ENCODE data around the gene FRMPD4. TPM values are rescaled to one million over a fixed set of nuclear protein-coding genes. Genes with fewer than 3 reads are reported as not detected.

The FRMPD4 gene
- total RNA-seq, 1 donor from 2014 or later: 0.83 TPM

DNA sequence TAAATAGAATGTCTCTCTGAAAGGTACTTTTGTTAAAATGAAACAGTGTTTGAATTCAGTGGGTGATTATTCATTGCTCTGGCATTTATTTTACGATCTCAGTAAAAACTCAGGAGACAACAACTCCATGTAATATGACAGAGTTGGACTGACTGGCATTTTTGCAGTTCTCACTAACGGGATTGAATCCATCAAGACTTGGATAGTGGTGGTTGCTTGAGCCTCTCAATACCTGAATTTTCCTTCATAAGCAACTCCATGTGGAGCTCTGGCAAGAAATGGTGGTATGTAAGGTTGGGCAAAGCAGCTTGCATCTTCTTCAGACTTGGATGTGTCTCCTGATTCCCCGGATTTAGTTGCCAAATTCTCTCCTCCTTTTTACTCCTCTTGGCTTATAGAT, 72.7 kb downstream of the FRMPD4 start:
- no peak for DNase-seq (ENCODE audit: low spot score)

- DNase-seq (ENCODE audit: low spot score): no peak
Measured at GRCh38 chrX:12223650-12224049, 85.4 kb downstream of the FRMPD4 start.

GRCh38 chrX:12225107-12225506, 86.8 kb downstream of the FRMPD4 start:
- DNase-seq (ENCODE audit: low spot score): no peak

DNA sequence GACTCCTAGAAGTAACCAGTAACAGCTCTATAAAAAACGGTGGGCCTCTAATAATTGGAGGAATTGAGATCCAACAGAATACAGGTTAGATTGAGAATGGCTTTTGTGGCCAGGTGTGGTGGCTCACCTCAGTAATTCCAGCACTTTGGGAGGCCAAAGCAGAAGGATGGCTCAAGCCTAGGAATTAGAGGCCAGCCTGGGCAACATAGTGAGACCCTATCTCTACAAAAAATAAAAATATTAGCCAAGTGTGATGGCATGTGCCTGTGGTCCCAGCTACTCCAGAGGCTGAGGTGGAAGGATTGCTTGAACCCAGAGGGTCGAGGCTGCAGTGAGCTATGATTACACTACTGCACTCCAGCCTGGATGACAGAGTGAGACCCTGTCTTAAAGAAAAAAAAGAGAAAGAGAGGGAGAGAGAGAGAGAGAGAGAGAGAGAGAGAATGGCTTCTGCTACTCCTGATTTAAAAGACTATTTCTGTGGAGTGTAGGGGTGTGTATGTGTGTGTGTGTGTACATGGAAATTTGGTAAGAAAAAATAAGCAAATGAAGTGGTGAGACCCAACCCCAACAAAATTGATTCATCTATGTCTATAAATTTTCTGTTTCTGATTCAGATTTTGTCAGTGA, 89.3 kb downstream of the FRMPD4 start:
- no peak for DNase-seq (ENCODE audit: low spot score)

GRCh38 chrX:12228862-12229261, 90.6 kb downstream of the FRMPD4 start:
- DNase-seq (ENCODE audit: low spot score): no peak

DNA sequence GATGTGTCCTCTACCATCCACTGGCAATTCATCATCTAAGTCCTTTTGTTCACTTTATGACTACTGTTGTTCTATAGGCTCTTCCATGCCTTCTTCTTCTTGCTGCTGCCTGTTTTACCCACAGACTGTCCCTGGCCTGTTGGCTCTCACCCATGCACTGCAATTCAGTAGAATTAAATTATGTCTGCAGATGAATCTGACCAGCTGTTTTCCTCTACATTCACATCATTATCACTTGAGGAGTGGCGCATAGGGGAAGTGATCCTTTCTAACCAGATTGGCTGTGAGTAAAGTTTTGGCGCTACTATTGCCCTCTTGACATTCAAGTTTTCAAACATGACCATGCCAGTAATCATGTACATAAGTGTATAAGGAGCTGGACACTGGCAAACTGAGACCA, 91.7 kb downstream of the FRMPD4 start:
- DNase-seq (ENCODE audit: low spot score): no peak

- no peak for DNase-seq (ENCODE audit: low spot score)
Measured at GRCh38 chrX:12234534-12235329, 96.5 kb downstream of the FRMPD4 start.

DNA sequence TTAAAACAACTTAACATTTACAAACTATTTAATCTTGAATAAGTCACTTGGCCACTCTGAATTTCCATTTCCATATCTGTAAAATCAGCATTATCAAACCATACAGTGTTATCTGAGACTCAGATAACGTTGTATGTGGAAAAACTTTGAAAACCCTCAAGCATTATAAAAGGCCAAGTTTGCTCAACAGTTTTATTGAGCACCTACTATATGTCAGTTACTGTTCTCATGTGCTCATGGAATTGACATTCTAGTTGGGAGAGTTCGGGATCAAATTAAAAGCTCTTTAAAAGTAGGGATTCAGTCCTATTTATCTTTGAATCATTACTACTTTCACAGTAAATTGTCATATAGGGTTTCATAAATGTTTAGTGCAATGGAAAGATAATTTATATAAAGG, 97.9 kb downstream of the FRMPD4 start:
- DNase-seq (ENCODE audit: low spot score): no peak

GRCh38 chrX:12237131-12237530, 98.9 kb downstream of the FRMPD4 start:
- no peak for DNase-seq (ENCODE audit: low spot score)

GRCh38 chrX:12237771-12238170, 99.5 kb downstream of the FRMPD4 start:
- no peak for DNase-seq (ENCODE audit: low spot score)

GRCh38 chrX:12239356-12240082, 101.2 kb downstream of the FRMPD4 start:
- DNase-seq (ENCODE audit: low spot score): no peak

DNA sequence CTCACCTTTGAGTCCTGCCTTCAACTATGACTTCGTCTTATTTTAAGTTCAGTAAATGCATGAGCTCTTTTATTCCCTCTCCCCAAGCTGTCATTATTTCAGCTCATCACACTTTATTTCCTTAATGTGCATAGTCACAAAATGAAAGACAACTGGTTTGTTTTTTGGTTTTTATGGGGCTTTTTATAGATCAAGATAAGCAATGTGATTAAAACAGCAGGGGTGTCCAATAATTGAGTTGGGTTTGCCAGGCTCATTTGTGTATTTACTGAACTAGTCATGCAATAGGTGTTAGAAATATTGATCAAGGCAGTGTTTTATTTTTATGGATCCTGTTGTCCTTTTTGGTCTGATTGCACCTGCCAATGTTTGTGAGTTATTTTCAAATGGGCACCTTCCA, 102.2 kb downstream of the FRMPD4 start:
- DNase-seq (ENCODE audit: low spot score): no peak

GRCh38 chrX:12241026-12241425, 102.8 kb downstream of the FRMPD4 start:
- DNase-seq (ENCODE audit: low spot score): no peak

DNA sequence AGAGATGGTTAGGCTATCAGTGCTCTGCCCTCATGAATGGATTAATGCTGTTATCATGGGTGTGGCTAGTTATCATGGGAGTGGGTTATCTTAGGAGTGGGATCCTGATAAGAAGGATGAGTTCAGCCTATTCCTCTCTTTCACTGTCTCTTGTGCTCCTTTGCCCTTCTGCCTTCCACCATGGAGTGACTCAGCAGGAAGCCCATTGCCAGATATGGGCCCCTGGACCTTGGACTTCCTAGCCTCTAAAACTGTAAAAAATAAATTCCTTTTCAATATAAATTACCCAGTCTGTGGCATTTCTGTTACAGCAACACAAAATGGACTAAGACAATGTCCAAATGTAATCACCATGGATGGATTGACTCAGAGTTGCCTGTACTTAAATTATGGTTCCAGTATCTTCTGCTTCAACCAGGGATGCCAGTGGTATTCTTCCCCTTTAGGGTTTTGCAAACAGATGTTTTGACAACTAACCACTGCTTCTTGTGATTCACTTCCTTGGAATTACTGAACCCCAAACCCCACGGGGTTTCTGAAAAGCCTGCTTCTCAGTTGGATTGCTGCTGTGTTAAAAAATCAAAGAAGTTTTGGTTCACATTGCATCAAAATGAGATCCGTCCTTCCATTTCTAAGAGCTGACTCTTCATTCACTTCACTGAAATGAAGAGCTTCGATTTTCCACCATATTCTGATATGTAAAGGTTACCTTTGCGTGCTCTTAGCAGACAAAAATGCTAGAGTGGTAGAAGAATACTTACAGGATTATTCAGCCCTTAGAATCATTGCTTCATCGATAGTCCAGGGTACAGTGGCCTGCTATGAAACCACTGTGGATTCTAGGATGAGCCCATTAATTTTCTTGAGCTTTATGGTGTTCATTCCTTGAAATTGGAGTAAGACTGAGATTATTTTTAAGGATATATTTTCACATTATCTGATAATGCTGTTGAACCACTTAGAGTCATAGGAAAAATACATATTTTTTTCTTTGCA, 107.7 kb downstream of the FRMPD4 start:
- no peak for DNase-seq (ENCODE audit: low spot score)

- DNase-seq (ENCODE audit: low spot score): no peak
Measured at GRCh38 chrX:12249997-12250396, 111.7 kb downstream of the FRMPD4 start.

DNA sequence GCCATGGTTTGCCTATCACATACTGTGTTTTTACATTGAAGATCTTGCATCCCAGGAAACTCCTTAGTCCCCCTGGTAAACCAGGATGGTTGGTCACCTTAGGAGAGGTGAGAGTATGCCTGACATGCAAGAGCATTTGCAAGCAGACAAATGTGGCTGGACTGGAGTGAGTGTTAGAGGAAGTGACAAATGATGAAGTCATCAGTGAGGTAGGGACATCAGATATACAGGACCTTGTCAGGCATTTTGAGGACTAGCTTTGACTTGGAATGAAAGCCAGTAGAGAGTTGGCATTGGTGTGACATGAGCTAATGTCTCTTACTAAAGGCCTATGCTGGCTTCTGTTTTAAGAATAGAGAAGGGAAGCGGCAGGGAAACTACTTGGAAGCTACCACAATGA, 124.9 kb downstream of the FRMPD4 start:
- no peak for DNase-seq (ENCODE audit: low spot score)

DNA sequence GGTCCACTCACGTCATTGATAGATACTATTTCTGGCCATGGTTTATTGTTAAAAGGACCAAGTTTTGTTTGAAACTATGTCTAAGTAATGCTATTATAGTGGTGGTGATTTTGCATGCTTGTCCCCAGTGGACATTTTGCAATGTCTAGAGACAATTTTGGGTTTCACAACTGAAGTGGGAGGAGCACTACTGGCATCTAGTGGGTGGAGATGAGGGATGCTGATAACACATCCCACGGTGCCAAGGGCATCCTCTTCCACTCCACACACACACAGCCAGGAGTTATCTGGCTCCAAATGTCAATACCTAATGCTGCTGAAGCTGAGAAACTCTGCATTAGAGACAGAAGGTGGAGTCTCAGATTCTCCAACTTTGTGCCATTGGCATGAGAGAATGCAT, 131.2 kb downstream of the FRMPD4 start:
- DNase-seq (ENCODE audit: low spot score): no peak

GRCh38 chrX:12278151-12278550, 139.9 kb downstream of the FRMPD4 start:
- DNase-seq (ENCODE audit: low spot score): no peak

- DNase-seq (ENCODE audit: low spot score): no peak
Measured at GRCh38 chrX:12282991-12283390, 144.7 kb downstream of the FRMPD4 start.

GRCh38 chrX:12292996-12293765, 154.9 kb downstream of the FRMPD4 start:
- DNase-seq (ENCODE audit: low spot score): no peak

- DNase-seq (ENCODE audit: low spot score): no peak
Measured at GRCh38 chrX:12297353-12297752, 159.1 kb downstream of the FRMPD4 start.
